Type B pancreatic cell (in vitro differentiated cells): Measurements from ENCODE around the gene ALG5. TPM values are rescaled to one million over a fixed set of nuclear protein-coding genes. Genes with fewer than 3 reads are reported as not detected.

Experiments
- DNase-seq: peaks from one replicate; pipeline ENCODE4 v3.0.0; 2021; ENCODE audit warnings: mixed read lengths; ENCODE audit not compliant: unreplicated experiment; ENCODE audit errors: extremely low spot score
- H3K27ac Mint-ChIP-seq: 2 replicates; pipeline ENCODE4 v1.8.0; 2021; ENCODE audit warnings: mild to moderate bottlenecking, mixed read lengths
- H3K27me3 Mint-ChIP-seq: 2 replicates; pipeline ENCODE4 v1.8.0; 2021; ENCODE audit warnings: mixed read lengths
- H3K36me3 Mint-ChIP-seq: 2 replicates; pipeline ENCODE4 v1.8.0; 2021; ENCODE audit warnings: mixed read lengths
- H3K4me1 Mint-ChIP-seq: one replicate; pipeline ENCODE4 v1.8.0; 2021; ENCODE audit warnings: mixed read lengths; ENCODE audit not compliant: unreplicated experiment
- H3K4me3 Mint-ChIP-seq: 2 replicates; pipeline ENCODE4 v1.8.0; 2021; ENCODE audit warnings: mild to moderate bottlenecking, mixed read lengths
- H3K9me3 Mint-ChIP-seq: 2 replicates; pipeline ENCODE4 v1.8.0; 2021; ENCODE audit warnings: mixed read lengths
- CTCF ChIP-seq: fragments of 200-600 bp; sonication (generic); conservative IDR thresholded peaks from 2 replicates; pipeline ENCODE4 v1.5.0; 2021; ENCODE audit warnings: antibody characterized with exemption, mild to moderate bottlenecking
- total RNA-seq: library from RNA; stranded (reverse); gene quantifications from 2 replicates; pipeline ENCODE4 v1.2.1, GENCODE V29; 2021; ENCODE audit warnings: low replicate concordance

ALG5 gene
- total RNA-seq, 1 donor from 2014 or later: 36.2 TPM

DNA sequence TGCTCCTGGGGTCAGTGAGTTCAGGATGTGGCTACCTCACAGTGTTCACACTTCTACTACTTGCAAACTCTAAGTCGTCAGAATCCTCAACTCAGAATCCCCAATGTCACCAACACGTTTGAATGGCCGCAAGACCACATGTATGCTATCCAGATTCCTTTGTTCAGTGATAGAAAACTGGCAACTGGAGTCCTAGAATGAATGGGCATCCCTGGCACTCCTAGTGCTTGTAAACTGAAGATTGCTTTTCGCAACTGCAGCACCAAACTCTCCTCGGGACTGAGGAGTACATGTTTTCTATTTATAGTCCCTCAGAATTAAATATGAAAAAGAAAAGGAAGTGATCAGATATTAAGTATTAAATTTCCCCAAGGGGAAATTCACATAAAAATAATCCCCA, 84.0 kb downstream of the ALG5 start:
- H3K27me3 Mint-ChIP-seq: peaks cover 18% of the 10 kb centered on the region
- H3K4me1 Mint-ChIP-seq: peaks cover 36% of the 10 kb centered on the region
- H3K27ac Mint-ChIP-seq: no peak overlapping the region
- H3K36me3 Mint-ChIP-seq: no peaks in the 10 kb centered on the region
- H3K9me3 Mint-ChIP-seq: no peaks in the 10 kb centered on the region
- no peak for TF ChIP-seq CTCF
- no peak for DNase-seq
- no peak overlapping the region for H3K4me3 Mint-ChIP-seq

DNA sequence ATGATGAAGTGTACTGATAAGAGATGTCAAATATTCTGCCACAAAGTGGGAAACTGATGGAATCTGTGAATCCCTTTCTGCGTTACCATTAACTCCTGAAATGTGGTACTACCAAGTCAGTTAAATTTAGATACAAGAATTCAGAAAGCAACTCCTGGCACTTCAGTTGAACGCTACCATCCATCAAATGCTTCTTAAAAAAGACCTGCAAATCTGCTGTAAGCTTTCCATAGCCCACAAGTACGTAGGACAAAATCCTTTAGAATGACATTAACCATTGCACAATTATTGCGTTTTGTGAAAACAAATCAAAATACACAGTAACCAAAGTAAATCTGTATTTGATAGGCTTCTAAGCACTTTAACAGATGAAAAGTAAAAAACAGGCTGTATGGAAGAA, 84.5 kb downstream of the ALG5 start:
- Mint-ChIP-seq H3K4me1 (peaks cover 36% of the 10 kb centered on the region), H3K4me3 (no peak overlapping the region), H3K27me3 (peaks cover 18% of the 10 kb centered on the region), H3K27ac (no peak overlapping the region), H3K9me3 (no peaks in the 10 kb centered on the region), H3K36me3 (no peaks in the 10 kb centered on the region)
- DNase-seq: no peak
- no peak for TF ChIP-seq CTCF

GRCh38 chr13:36913463-36913862, 85.7 kb downstream of the ALG5 start:
- Mint-ChIP-seq H3K4me1 (peaks cover 32% of the 10 kb centered on the region), H3K36me3 (no peaks in the 10 kb centered on the region), H3K27ac (no peak overlapping the region), H3K4me3 (no peak overlapping the region), H3K27me3 (peaks cover 12% of the 10 kb centered on the region), H3K9me3 (no peaks in the 10 kb centered on the region)
- DNase-seq: no peak
- TF ChIP-seq CTCF: no peak

GRCh38 chr13:36912973-36913372, 86.2 kb downstream of the ALG5 start:
- Mint-ChIP-seq H3K27me3 (peaks cover 12% of the 10 kb centered on the region), H3K36me3 (no peaks in the 10 kb centered on the region), H3K9me3 (no peaks in the 10 kb centered on the region), H3K4me3 (no peak overlapping the region), H3K27ac (no peak overlapping the region), H3K4me1 (peaks cover 32% of the 10 kb centered on the region)
- no peak for DNase-seq
- TF ChIP-seq CTCF: no peak

DNA sequence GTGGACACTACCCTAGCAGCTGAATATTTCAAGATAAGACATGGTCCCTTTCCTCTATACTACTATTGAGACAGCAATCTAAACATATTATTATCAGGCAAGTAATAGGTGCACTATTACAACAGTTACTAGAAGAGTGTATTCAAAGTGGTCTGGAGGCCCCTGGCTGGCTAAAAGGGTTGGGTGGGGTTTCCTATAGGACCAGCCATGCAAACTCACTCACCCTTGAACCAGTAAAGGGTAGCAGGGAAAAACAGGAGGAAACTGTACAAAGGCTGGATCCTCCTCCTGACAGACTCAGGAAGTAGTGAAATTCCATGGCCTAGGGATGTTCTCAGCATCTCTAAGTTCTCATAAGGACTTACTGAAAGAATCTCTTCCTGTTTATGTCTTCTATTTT, 86.8 kb downstream of the ALG5 start:
- H3K9me3 Mint-ChIP-seq: no peaks in the 10 kb centered on the region
- no peak overlapping the region for H3K27ac Mint-ChIP-seq
- TF ChIP-seq CTCF: no peak
- H3K36me3 Mint-ChIP-seq: no peaks in the 10 kb centered on the region
- peaks cover 8% of the 10 kb centered on the region for H3K27me3 Mint-ChIP-seq
- peaks cover 31% of the 10 kb centered on the region for H3K4me1 Mint-ChIP-seq
- no peak overlapping the region for H3K4me3 Mint-ChIP-seq
- DNase-seq: no peak

DNA sequence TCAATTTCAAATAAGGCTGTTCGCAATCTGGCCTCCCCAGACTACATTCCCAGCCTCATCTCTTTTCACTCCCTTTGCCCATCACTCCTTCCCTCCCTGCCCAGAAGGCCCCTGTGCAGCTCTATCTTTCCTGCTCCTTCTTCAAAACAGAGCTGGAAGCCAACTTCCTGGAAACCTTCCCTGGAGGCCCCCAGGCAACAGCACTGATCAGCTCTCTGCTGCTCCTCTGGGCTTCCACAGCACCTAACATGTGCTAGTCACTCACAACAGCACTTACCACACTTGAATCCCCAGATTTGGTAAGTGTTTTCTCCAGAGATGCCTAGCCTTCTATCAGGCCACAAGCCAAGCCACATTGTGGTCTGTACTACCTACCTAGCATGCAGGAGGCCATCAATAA, 88.6 kb downstream of the ALG5 start:
- no peak for TF ChIP-seq CTCF
- peaks cover 19% of the 10 kb centered on the region for H3K4me1 Mint-ChIP-seq

More for the DNA sequence above, 88.6 kb downstream of the ALG5 start:
- no peaks in the 10 kb centered on the region for H3K36me3 Mint-ChIP-seq
- no peak overlapping the region for H3K27ac Mint-ChIP-seq
- no peak overlapping the region for H3K4me3 Mint-ChIP-seq
- no peaks in the 10 kb centered on the region for H3K27me3 Mint-ChIP-seq
- no peaks in the 10 kb centered on the region for H3K9me3 Mint-ChIP-seq
- no peak for DNase-seq
